ENCODE measurements around the gene SMC6. TPM values are rescaled to one million over a fixed set of nuclear protein-coding genes. Genes with fewer than 3 reads are reported as not detected.

Gene SMC6
- polyA plus RNA-seq, 3 donors: 3.8 to 6.1 (median 5.1) TPM

- intact Hi-C loops (cut with micrococcal nuclease): no loop called here
- Mint-ChIP-seq H3K9me3 (peaks cover 0 to 2% (median 0%) of the 10 kb centered on the region in 7 donors), H3K4me1 (no peaks in the 10 kb centered on the region), H3K27ac (no peak overlapping the region), H3K27me3 (ENCODE audit: low read depth in 3 of 3) (peaks cover under 1 to 5% (median 5%) of the 10 kb centered on the region in 3 donors), H3K36me3 (no peaks in the 10 kb centered on the region), H3K4me3 (no peak overlapping the region)
- H3K4me1 ChIP-seq (ENCODE audit: control insufficient read depth in 1 of 2, insufficient read depth in 2 of 2, low read length in 2 of 2): no peaks in the 10 kb centered on the region
- no CpG with 5 or more reads among the region's 1 CpG for WGBS (ENCODE audit: insufficient coverage)
- H4K20me1 ChIP-seq (ENCODE audit: insufficient read depth, low read length): no peaks in the 10 kb centered on the region
- no peaks in the 10 kb centered on the region for H3K9me3 ChIP-seq (replicated peaks in 1 of 2; ENCODE audit: control insufficient read depth in 1 of 2, insufficient read depth in 1 of 2, low read length in 2 of 2)
- H3K4me2 ChIP-seq (replicated peaks; ENCODE audit: extremely low read depth, low read length, poor library complexity, severe bottlenecking): no peak overlapping the region
- no peak overlapping the region for H3K27ac ChIP-seq (ENCODE audit: low read depth in 1 of 2, low read length in 2 of 2)
- TF ChIP-seq CTCF (IDR thresholded peaks at IDR 0.05): no peak
- H3K27me3 ChIP-seq (ENCODE audit: control insufficient read depth in 2 of 2, insufficient read depth in 2 of 2, low read length in 2 of 2): no peaks in the 10 kb centered on the region
- no peak overlapping the region for H3K4me3 ChIP-seq (replicated peaks in 1 of 3; ENCODE audit: low read depth in 2 of 3, low read length in 3 of 3)
- H3K9ac ChIP-seq (ENCODE audit: insufficient read depth, low read length, poor library complexity, severe bottlenecking): no peak overlapping the region
- no peaks in the 10 kb centered on the region for H3K79me2 ChIP-seq (ENCODE audit: insufficient read depth, low read length)
- no peak for DNase-seq
- H3K36me3 ChIP-seq (replicated peaks in 1 of 2; ENCODE audit: control insufficient read depth in 1 of 2, insufficient read depth in 2 of 2, low read length in 2 of 2): no peaks in the 10 kb centered on the region
- no peak overlapping the region for H2AFZ ChIP-seq (ENCODE audit: insufficient read depth, low read depth, low read length, poor library complexity, severe bottlenecking)
Measured at GRCh38 chr2:17615147-17615546, 138.5 kb downstream of the SMC6 start.

GRCh38 chr2:17614174-17614930 lies 139.3 kb downstream of the SMC6 start:
- no peak overlapping the region for H2AFZ ChIP-seq (ENCODE audit: insufficient read depth, low read depth, low read length, poor library complexity, severe bottlenecking)
- no peaks in the 10 kb centered on the region for H3K36me3 ChIP-seq (replicated peaks in 1 of 2; ENCODE audit: control insufficient read depth in 1 of 2, insufficient read depth in 2 of 2, low read length in 2 of 2)
- no peak overlapping the region for H3K27ac Mint-ChIP-seq
- 97% methylated on average over 4 of the region's 4 CpGs for WGBS (ENCODE audit: insufficient coverage)
- no peak overlapping the region for H3K4me2 ChIP-seq (replicated peaks; ENCODE audit: extremely low read depth, low read length, poor library complexity, severe bottlenecking)
- H3K27me3 Mint-ChIP-seq (ENCODE audit: low read depth in 3 of 3): peaks cover 0 to 5% (median 2%) of the 10 kb centered on the region in 3 donors
- no peak overlapping the region for H3K4me3 ChIP-seq (replicated peaks in 1 of 3; ENCODE audit: low read depth in 2 of 3, low read length in 3 of 3)
- intact Hi-C loops (cut with micrococcal nuclease): no loop called here
- H3K9ac ChIP-seq (ENCODE audit: insufficient read depth, low read length, poor library complexity, severe bottlenecking): no peak overlapping the region
- no peaks in the 10 kb centered on the region for H3K36me3 Mint-ChIP-seq
- H3K9me3 ChIP-seq (replicated peaks in 1 of 2; ENCODE audit: control insufficient read depth in 1 of 2, insufficient read depth in 1 of 2, low read length in 2 of 2): no peaks in the 10 kb centered on the region
- no peaks in the 10 kb centered on the region for H3K4me1 Mint-ChIP-seq
- H3K79me2 ChIP-seq (ENCODE audit: insufficient read depth, low read length): no peaks in the 10 kb centered on the region
- H3K27ac ChIP-seq (ENCODE audit: low read depth in 1 of 2, low read length in 2 of 2): no peak overlapping the region
- H3K9me3 Mint-ChIP-seq: peaks cover 0 to 2% (median 0%) of the 10 kb centered on the region in 7 donors
- no peaks in the 10 kb centered on the region for H4K20me1 ChIP-seq (ENCODE audit: insufficient read depth, low read length)
- H3K4me1 ChIP-seq (ENCODE audit: control insufficient read depth in 1 of 2, insufficient read depth in 2 of 2, low read length in 2 of 2): no peaks in the 10 kb centered on the region
- DNase-seq: no peak
- H3K27me3 ChIP-seq (ENCODE audit: control insufficient read depth in 2 of 2, insufficient read depth in 2 of 2, low read length in 2 of 2): no peaks in the 10 kb centered on the region
- TF ChIP-seq CTCF (IDR thresholded peaks at IDR 0.05): no peak
- no peak overlapping the region for H3K4me3 Mint-ChIP-seq

Other genes starting within 250 kb of the SMC6 start
- not detected for gene RAD51AP2, start 235.4 kb downstream of the SMC6 start, polyA plus RNA-seq
- not detected for gene VSNL1, start 213.1 kb downstream of the SMC6 start, polyA plus RNA-seq
- 1 to 10 TPM in 1 of 3 donors, under 1 TPM in 2; 0.79 to 3.6 (median 0.96) TPM for gene GEN1, start 328 bp upstream of the SMC6 start, polyA plus RNA-seq
- not detected for gene MSGN1, start 62.6 kb upstream of the SMC6 start, polyA plus RNA-seq
- gene KCNS3, start 124.9 kb upstream of the SMC6 start, polyA plus RNA-seq: not detected

Data from CD14-positive monocyte (primary cell).